Measurements from ENCODE around the gene CASKIN1.
A peak's percentile ranks its signal among the peaks of the same experiment; 100 is the strongest.

CASKIN1 gene

DNA sequence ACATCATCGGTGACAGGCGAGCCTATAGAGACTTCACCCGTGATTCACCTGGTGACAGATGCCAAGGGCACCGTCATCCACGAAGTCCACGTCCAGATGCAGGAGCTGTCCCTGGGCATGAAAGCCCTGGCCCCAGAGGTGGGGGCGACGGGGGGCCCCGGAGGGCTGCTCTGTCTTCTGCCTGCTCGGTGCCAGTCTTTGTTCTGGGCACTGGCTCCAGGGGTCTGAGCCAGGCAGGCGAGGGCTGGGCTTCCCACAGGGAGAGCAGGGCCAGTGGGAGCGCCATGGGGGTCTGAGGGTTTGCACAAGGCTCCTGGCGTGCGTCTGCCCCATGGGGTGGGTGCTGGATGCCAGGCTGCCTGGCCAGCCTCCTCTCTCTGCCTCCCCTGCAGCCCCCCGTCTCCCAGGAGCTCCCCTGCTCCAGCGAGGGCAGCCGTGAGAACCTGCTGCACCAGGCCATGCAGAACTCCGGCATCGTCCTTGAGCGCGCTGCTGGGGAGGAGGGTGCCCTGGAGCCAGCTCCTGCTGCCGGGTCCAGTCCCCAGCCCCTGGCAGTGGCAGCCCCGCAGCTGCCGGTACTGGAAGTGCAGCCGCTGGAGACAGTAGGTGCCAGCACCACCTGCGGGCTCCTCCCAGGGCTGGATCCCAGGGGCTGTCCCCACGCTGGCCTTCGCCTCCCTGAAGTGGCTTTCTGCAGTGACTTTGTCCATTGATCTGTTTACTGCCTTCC, 36.8 kb upstream of the CASKIN1 start:
- no peak for DNase-seq

DNA sequence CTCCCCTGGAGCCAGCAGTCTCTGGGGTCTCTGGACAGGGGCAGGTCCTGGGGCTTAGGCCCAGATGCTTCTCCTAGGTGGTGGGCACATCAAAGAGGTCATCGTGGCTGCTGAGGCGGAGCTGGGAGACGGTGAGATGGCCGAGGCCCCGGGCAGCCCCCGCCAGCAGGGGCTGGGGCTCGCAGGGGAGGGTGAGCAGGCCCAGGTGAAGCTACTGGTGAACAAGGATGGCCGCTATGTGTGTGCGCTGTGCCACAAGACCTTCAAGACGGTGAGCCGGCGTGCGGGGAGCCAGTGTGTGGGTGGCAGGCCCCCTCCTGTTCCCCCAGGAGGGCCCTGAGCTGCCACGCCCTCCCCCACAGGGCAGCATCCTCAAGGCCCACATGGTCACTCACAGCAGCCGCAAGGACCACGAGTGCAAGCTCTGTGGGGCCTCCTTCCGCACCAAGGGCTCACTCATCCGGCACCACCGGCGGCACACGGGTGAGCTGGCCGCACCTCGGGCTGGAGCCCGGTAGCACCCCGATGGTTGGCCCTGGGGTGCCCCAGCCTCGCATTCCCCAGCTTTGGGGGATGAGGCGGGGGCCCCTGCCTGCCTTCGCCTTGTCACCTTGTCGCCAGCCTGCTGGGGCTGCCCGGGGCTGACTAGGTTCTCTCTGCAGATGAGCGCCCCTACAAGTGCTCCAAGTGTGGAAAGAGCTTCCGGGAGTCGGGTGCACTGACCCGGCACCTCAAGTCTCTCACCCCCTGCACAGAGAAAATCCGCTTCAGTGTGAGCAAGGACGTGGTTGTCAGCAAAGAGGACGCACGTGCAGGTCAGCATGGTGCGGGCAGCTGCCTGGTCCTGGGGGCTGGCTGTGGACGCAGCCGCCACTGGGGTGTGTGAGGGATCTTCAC, 35.9 kb upstream of the CASKIN1 start:
- no peak for DNase-seq

DNA sequence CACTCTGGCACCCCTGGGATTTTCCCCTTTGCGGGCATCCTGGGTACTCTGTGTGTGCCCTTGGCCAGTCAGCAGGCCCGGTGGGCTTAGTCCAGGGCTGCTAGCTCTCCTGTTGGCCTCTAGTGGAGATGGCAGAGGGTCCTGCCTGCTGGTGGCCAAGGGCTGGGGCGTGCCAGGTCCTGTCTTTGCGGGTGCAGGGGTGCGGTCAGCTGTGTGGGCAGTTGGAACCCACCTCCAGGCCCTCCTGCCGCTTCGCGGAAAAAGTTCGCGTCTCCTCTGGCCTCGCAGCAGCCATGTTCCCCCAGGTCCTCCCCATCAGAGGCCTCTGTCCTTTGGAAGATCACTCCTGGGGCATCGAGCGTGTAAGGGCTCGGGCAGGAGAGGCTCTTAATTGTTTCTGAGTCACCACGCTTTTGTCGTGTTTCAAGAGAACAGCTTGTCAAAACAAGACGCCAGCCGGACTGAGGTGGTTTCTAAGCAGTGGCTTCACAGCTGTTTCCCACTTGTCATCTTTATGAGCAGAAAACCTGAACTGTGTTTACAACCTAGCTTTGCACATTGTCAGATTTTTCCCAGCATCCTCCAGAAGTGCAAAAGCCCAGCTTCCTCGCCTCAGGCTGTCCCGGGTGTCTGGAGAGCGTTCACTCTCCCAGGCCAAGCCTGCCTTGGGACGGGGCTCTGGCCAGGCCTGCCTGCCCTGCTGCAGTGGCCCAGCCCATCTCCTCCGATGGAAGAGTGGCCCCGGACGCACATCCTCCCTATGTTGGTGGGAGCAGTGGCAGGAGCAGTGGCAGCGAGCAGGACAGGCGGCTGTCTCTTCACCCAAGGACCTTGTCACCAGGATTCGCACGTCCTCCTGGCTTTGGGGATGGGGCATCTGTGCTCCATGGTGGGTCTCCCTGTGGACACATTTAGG, 34.9 kb upstream of the CASKIN1 start:
- DNase-seq = no peak

DNA sequence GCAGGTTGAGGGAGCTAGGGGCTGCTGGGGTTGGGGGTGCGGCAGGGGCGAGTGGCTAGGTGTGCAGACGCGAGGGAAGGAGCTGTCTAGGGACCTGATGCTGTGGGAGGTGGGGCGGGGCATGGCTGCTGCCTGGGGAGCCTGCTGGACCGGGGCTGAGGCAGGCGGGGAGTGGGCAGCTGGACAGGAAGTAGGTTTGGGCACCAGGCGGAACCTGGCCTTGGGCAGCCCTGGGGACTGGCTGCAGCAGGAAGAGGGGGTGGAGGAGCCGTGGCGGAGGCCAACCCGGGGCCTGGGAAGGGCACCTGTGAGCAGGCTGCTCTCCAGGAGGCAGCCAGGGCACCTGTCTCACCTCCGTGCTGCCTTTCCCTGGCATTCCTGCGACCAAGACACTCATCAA, 34.0 kb upstream of the CASKIN1 start:
- DNase-seq = no peak

DNA sequence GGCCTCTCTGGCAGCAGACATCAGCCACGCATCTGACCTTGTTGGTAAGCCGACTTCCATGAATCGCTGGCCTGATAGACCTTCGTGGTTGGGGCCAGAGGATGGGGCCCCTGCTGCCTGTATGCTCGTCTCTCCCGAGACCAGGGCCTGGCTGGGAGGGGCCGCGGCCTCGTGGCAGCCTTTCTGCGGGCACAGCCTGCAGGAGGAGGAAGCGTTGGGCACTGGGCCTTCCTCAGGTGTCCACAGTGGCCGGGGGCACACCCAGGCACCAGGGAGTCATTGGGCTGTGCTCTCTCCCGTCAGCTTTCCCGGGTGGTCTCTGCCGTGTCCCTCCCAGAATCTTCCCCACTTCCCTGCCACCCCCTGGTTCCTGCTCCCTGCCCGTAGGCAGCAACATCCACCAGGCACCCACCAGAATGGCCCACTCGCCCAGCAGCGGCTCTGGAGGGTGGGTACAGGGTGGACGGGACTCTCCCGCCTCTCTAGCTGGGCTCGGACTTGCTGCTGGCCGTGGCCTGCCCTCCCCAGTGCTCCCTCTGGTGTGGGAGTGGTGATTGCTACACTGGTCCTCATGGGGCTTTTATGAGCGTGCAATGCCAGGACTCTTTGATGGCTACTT, 33.3 kb upstream of the CASKIN1 start:
- DNase-seq = no peak

DNA sequence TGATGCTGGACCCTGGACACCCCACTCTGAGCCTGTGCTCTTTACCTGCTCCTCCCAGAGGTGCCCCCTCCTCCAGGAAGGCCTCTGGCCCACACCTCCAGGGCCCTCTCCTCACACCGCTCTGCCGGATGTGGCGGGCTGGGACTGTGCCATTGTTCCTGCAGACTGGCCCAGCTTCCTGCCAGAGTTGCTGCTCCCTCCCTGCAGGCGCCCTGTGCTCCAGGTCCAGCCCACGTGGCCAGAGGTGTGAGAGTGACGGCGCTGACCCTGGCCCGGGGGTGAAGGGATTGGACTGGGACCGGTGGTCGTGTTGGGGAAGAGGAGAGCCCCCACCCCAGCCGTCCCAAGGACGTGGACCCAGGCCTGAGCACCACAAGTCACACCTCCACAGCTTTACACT, 32.7 kb upstream of the CASKIN1 start:
- DNase-seq = no peak

DNA sequence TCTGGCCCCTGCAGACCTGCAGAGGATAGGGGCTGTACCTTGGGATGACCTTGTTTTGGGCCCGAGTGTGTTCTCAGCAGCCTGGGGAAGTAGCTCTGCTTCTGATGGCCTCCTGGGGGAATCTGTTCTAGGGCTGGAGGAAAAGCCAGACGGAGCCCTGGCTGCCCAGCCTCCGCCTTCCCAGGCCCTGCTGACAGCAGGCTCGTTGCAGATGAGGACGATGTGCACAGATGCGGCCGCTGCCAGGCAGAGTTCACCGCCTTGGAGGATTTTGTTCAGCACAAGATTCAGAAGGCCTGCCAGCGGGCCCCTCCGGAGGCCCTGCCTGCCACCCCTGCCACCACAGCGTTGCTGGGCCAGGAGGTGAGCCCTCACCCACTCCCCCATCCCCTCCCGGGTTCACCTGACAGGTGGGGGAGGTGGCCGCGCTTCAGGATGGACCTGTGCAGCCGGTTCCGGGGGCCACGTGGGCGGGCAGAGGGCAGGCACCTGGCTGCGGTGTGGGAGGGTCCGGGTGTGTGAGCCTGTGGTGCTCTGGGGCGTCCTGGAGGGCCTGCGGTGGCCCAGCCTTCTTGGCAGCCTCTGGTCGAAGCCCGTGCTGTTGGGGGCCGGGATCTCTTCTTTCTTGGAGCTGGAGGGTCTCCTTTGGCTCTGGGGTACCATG, 31.9 kb upstream of the CASKIN1 start:
- no peak for DNase-seq

DNA sequence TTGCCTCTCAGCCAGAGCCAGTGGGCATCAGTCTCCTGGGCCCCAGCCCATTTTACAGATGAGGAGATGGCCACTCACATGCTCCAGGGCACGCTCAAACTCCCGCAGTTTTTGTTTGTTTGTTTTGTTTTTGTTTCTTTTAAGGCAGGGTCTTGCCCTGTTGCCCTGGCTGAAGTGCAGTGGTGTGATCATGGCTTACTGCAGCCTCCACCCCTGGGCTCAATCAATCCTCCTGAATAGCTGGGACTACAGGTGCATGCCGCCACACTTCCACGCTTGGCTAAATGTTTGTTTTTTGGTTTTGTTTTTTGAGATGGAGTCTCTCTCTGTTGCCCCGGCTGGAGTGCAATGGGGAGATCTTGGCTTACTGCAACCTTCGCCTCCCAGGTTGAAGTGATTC, 30.5 kb upstream of the CASKIN1 start:
- DNase-seq = no peak

DNA sequence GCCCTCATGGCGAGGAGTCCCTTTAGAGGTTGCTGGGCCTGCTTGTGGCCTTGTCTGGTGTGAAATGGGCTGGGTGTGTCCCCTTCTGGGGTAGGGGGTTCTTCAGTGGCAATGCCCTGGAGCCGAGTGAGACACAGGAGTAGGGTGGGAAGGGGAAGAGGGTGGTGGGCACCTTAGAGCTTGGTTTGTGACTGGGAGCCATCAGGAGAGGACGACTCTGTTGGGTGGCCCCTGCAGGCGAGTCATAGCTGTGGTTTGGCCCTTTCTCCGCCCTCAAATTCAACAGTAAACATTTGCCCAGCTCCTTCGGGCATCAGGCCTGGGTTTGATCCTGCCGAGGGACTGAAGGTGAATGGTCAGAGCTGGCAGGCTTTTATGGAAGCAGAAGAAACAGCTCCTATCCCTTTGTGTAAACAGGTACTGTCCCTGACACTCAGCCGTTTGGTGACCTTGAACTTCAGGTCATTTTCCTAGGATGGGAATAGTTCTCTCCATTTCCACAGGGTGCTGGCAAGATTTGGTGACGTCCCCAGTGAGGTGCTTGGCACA, 29.9 kb upstream of the CASKIN1 start:
- no peak for DNase-seq

DNA sequence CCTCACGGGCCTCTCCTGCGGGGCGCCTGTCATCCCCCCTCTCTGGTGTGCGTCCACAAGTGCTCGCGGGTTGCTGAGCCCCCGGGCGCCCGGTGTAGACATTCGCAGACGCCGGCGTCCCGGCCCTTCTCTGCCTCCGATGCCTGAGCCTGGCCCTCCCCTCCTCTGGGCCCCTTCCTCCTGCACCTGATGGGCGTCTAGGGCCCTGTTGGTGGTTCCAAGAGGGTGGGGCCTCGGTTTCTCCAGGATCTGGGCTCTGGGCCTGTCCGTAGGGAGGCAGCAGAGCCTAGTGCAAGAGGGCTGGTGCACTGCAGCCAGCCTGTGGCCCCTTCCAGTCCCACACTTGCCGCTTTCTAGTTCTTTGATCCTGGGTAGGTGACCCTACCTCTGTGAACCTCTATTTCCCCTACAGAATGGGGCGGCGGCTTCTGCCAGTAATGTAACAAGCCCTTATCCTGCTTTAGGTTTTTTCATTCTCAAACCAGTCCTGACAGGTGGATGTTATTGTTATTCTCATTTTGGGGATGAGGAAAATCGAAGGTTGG, 27.6 kb upstream of the CASKIN1 start:
- peak; percentile 75 for DNase-seq

DNA sequence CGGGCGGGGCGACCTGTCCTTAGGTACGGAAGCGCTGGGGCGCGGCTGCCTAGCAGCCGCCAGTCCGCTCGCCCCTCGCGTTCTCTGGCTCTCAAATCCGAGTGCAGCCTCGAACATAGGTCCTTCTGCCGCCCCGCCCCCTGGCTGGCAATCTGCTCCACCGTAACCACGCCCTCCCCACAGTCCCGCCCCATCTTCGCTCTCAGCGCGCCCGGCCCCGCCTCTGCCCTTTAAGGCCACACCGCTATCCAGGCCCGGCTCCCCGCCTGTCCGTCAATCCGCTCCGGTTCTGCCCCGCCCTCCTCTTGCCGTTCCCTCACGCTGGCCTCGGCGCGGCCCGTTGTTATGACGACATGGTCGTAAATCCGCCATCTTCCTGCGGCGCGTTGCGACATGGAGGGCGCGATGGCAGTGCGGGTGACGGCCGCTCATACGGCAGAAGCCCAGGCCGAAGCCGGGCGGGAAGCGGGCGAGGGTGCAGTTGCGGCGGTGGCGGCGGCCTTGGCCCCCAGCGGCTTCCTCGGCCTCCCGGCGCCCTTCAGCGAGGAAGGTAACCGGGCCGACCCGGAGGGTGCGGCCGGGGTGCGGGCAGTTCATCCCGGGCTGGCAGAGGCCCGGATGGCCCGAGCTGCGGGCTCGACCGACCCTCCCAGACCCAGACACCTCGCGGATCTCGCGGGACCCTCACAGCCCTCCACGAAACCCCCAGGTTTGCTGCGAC, 27.0 kb upstream of the CASKIN1 start, which contains the start of gene E4F1:
Gene E4F1, plus strand, starts transcription at position 371 of the 721 bp plus-strand sequence. Its CDS starts 23 bp downstream, at position 394.
- DNase-seq = peak; percentile 100

DNA sequence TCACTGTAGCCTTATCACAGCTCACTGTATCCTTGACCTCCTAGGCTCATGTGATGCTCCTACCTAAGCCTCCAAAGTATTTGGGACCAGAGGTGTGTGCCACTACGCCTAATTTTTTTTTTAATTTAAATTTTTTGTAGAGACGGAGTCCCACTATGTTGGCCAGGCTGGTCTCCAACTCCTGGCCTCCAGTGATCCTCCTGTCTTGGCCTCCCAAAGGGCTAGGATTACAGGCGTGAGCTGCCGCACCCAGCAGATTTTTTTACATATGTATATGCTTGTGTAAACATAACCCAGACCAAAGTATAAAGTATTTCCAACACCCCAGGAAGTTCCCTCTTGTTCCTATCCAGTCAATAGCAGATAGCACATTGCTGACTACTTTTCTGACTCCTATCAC, 19.9 kb upstream of the CASKIN1 start:
- DNase-seq = no peak

DNA sequence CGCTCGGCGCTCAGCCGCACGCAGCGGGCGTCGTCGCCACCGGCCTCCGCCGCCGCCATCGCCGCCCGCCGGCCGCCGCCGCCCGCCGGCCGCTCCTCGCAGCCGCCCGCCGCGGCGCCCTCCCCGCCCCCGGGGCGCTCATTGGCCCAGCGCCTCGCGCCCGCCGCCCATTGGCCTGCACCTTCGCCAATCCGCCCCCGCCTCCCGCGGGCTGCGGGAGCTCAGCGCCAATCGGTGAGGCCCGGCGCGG, 18.2 kb upstream of the CASKIN1 start, which contains the start of gene PGP:
Gene PGP, minus strand, starts transcription at position 122 of the 250 bp plus-strand sequence. Its CDS starts 63 bp downstream, at position 59.
- DNase-seq = no peak

DNA sequence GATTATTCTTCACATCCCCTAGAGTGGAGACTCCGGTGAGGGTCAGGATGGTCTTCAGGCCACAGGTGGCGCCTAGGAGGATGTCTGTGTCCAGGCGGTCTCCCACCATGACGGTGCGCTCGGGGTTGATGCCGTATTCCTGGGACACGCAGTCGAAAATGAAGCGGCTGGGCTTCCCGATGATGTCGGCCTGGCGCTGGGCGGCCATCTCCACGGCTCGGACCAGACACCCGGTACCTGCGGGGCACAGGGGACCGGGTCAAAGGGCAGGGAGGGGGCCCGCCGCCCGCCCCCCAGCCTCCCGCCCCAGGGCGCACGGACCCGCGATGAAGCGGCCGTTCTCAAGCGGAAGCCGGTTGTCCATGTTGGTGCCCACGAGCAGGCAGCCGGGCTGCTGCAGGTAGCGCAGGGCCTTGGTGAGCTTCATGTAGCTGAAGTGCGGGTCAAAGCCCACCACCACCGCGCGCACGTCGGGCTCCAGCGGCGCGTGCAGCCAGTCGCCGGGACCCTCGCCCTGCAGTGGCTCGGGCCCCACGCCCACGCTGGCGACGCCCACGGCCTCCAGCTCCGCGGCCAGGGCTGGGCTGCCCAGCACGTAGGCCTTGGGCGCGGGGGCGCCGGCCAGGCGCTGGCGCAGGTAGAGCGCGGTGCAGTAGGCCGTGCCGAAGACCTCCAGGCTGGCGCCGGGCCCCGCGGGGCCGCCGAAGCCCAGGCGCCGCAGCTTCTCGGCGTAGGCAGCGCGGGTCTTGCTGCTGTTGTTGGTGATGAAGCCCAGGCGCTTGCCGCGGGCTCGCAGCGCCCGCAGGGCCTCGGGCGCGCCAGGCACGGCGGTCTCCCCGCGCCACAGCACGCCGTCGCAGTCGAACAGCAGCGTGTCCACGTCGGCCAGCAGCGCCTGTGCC, 17.7 kb upstream of the CASKIN1 start:
- DNase-seq = no peak

DNA sequence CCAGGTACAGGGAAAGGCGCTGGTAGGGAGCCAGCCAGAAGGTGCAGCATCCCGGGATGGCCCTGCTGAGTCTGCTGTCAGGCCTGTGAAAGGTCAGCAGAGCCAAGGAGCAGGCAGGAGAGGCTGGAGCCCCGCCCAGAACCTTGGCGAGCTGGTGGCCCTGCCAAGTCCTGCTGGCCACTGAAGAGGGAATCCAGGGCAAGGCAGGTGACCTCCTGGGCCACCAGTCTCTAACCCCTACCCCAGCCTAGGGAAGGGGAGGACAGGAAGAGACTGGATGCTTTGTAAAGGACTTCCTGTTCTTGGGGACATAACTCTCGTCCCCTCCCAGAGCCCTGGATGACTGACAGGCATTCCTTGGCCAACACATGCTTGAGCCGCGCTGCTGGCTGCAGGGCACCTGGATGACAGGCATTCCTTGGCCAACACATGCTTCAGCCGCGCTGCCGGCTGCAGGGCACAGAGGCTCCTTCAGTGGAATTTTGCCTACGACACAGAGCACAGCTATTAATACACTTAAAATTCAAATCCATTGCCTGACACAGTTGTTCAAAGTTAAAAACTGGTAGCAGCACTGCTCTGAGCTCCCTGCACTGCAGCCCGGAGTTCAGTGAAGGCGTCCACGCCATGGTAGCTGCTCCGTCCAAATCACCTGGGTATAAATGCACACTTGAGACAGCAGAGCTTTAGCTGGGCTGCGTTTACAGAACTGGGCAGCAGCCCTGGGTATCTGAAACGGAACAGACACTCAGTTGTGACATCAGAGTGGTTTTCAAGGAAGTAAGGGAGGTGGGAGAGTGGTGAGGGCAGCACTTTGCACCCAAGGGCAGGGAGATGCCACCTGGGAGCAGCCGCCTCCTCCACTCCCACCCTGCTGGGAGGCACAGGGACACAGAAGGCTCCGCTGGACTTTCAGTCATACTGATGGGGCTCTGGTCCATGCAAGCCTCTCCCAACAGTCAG, 16.2 kb upstream of the CASKIN1 start:
- DNase-seq = no peak

DNA sequence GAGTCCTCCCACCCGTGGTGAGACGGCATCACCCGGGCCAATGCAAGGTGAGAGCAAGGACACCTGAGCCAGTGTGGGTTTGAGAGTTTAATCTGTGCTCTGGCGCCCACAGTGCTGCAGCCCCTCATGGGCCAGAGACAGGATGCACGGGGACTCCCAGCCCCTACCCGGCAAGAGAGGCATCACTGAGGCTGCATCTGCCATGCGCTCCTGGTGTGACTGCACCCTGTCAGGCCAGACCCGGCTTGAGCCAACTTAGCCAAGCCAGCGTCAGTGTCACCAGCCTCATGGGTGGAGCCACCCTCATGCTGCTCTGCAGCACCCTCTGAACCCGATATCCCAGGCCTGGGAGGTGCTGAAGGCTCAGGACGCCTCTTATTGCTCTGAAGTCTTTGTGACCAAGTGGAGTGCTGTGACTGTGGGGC, 15.5 kb upstream of the CASKIN1 start:
- no peak for DNase-seq

DNA sequence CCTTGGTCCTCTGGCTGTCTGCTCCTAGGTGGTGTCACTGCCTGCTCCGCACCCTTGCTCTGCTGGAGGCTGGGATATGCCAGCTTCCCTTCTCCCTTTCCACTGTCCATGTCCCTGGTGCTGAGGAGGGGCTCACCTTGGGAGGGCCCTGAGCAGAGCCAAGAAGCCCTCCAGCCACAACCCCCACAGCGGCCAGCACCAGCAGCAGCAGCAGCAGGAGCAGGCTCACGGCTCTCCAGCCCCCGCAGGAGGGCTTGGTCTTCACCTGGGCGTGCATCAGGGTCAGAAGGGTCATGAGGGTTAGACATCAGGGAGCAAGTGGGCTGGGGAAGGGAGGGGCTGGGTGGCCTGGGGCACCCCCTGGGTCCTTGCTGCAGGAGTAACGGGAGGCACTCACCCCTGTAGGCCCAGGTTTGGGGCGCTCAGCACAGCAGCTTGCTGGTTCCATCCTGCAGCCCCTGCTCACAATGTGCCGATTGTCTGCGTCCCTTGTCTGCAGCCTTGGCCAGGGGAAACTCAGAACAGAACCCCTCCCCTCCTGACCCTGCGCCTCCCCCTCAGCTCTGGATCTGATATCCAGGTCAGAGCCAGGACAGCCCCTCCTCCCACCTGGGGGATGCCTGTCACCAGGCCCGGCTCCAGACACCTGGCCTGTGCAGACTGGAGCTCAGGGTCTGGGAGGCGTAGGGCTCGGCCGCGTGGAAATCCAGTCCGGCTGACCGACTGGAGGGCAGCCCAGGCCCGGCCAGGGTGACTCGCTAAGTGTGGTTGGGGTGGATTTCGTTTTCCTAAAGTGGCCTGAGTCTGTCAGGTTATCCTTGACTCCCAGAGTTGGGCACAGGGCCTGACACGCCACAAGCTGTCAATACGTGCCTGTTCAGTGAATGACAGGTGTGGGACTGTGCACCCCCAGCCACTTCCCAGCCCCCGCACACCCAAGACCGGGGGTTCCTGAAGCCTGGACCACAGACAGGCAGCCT, 14.3 kb upstream of the CASKIN1 start, which contains the start of gene BRICD5:
Gene BRICD5, minus strand, starts transcription at position 478 of the 980 bp plus-strand sequence. Its CDS starts 30 bp downstream, at position 448.
- DNase-seq = no peak
